ENCODE results near the gene SPATA1. TPM values are rescaled to one million over a fixed set of nuclear protein-coding genes. Genes with fewer than 3 reads are reported as not detected.

Gene SPATA1
- total RNA-seq, 2 donors from 2014 or later = 1.0 to 2.6 TPM

- intact Hi-C loops (cut with DNase I) = loop anchor here in 1 of 2 donors (10.0 kb wide), 1 partner anchor 161 kb away; no protein-coding TSS in a partner anchor
- DNase-seq (ENCODE audit: low spot score) = no peak
Measured at GRCh38 chr1:84615790-84616189, 109.6 kb downstream of the SPATA1 start.

Other genes with a start within 250 kb of the SPATA1 start
- under 1 TPM; 0.51 to 0.71 TPM for gene SAMD13, start 204.7 kb upstream of the SPATA1 start, total RNA-seq
- gene DNASE2B, start 107.9 kb upstream of the SPATA1 start, total RNA-seq = not detected
- gene RPF1, start 27.1 kb upstream of the SPATA1 start, total RNA-seq = 10 to 100 TPM; 23.2 to 27.3 TPM
- 10 to 100 TPM; 66.1 to 67.7 TPM for gene GNG5, start 195 bp downstream of the SPATA1 start, total RNA-seq
- 10 to 100 TPM; 20.5 to 23.5 TPM for gene CTBS, start 68.1 kb downstream of the SPATA1 start, total RNA-seq
- 1 to 10 TPM; 4.7 to 8.6 TPM for gene SSX2IP, start 184.1 kb downstream of the SPATA1 start, total RNA-seq

Data from posterior vena cava (tissue), 2 donors.